WTC11 (cell line): ENCODE data around the gene GSG1L. TPM values are rescaled to one million over a fixed set of nuclear protein-coding genes. Genes with fewer than 3 reads are reported as not detected.

ENCODE experiments used
- ATAC-seq: fragments of 200-7000 bp; cut with Tn5 transposase; 2 replicates; pipeline ENCODE4 v1.10.0; 2021; ENCODE audit warnings: mild to moderate bottlenecking, moderate library complexity
- CTCF ChIA-PET: fragments of 300-600 bp; sonication (Branson Sonifier 250); formaldehyde crosslinking; loops from one replicate; lab custom pipeline; 2021; ENCODE audit warnings: antibody characterized with exemption; lab: Charles Lee
- POLR2A ChIA-PET: fragments of 350-600 bp; sonication (Branson Sonifier 250); formaldehyde crosslinking; loops from one replicate; lab custom pipeline; 2021; ENCODE audit warnings: antibody characterized with exemption; lab: Charles Lee
- DNase-seq: peaks from one replicate; pipeline ENCODE4 v3.0.0; 2021; ENCODE audit warnings: low spot score
- H3K27ac Mint-ChIP-seq: 2 replicates; pipeline ENCODE4 v1.8.0; 2021; ENCODE audit warnings: mixed read lengths
- H3K27me3 Mint-ChIP-seq: 2 replicates; pipeline ENCODE4 v1.8.0; 2021; ENCODE audit warnings: low read depth, mild to moderate bottlenecking, moderate library complexity, mixed read lengths
- H3K36me3 Mint-ChIP-seq: 2 replicates; pipeline ENCODE4 v1.8.0; 2021; ENCODE audit warnings: mixed read lengths
- H3K4me1 Mint-ChIP-seq: 2 replicates; pipeline ENCODE4 v1.8.0; 2022; ENCODE audit warnings: mixed read lengths
- H3K4me3 Mint-ChIP-seq: 2 replicates; pipeline ENCODE4 v1.8.0; 2021; ENCODE audit warnings: mild to moderate bottlenecking, moderate library complexity, mixed read lengths
- H3K9me3 Mint-ChIP-seq: 2 replicates; pipeline ENCODE4 v1.8.0; 2021; ENCODE audit warnings: mixed read lengths
- ELF4 ChIP-seq: sonication (generic); formaldehyde crosslinking; IDR thresholded peaks from 2 replicates; pipeline ENCODE4 v1.8.1; 2022; ENCODE audit warnings: low read depth, mild to moderate bottlenecking, moderate library complexity, missing genetic modification reagents
- EMX1 ChIP-seq: fragments of 250-450 bp; sonication (Bioruptor Pico); IDR thresholded peaks from 2 replicates; pipeline ENCODE4 v1.8.0; 2021; ENCODE audit warnings: mild to moderate bottlenecking
- MXD4 ChIP-seq: fragments of 250-450 bp; sonication (Bioruptor Pico); IDR thresholded peaks from 2 replicates; pipeline ENCODE4 v1.8.0; 2021; ENCODE audit warnings: mild to moderate bottlenecking, moderate library complexity, borderline replicate concordance
- NFYB ChIP-seq: sonication (generic); formaldehyde crosslinking; conservative IDR thresholded peaks from 2 replicates; pipeline ENCODE4 v1.8.0; 2022; ENCODE audit warnings: low read depth, missing genetic modification reagents
- NR2C2 ChIP-seq: sonication (generic); formaldehyde crosslinking; IDR thresholded peaks from 2 replicates; pipeline ENCODE4 v1.8.0; 2022; ENCODE audit warnings: mild to moderate bottlenecking, missing genetic modification reagents
- SMAD4 ChIP-seq: sonication (generic); formaldehyde crosslinking; IDR thresholded peaks from 2 replicates; pipeline ENCODE4 v1.8.0; 2022; ENCODE audit warnings: mild to moderate bottlenecking, missing genetic modification reagents
- ZNF317 ChIP-seq: sonication (generic); formaldehyde crosslinking; IDR thresholded peaks from 2 replicates; pipeline ENCODE4 v1.8.1; 2023; ENCODE audit warnings: low read depth, mild to moderate bottlenecking, moderate library complexity, missing genetic modification reagents, borderline replicate concordance
- ZNF416 ChIP-seq: fragments of 250-450 bp; sonication (Bioruptor Pico); IDR thresholded peaks from 2 replicates; pipeline ENCODE4 v1.9.0; 2021; ENCODE audit warnings: mild to moderate bottlenecking, inconsistent platforms
- ZNF423 ChIP-seq: fragments of 250-450 bp; sonication (Bioruptor Pico); IDR thresholded peaks from 2 replicates; pipeline ENCODE4 v2.1.2; 2022; ENCODE audit warnings: mild to moderate bottlenecking, moderate library complexity
- total RNA-seq: library from RNA; stranded (reverse); gene quantifications from 3 replicates; pipeline ENCODE4 v1.2.3, GENCODE V29; 2021
- TF ChIP-seq, protein P1 (sequence below): sonication (generic); formaldehyde crosslinking; IDR thresholded peaks from 2 replicates; pipeline ENCODE4 v1.8.0; 2022; ENCODE audit warnings: missing genetic modification reagents
- TF ChIP-seq, protein P2 (sequence below): sonication (generic); formaldehyde crosslinking; IDR thresholded peaks from 2 replicates; pipeline ENCODE4 v1.8.1; 2023; ENCODE audit warnings: mild to moderate bottlenecking, missing genetic modification reagents
- TF ChIP-seq, protein P3 (sequence below): sonication (generic); formaldehyde crosslinking; IDR thresholded peaks from 2 replicates; pipeline ENCODE4 v1.8.1; 2022; ENCODE audit warnings: mild to moderate bottlenecking, missing genetic modification reagents, moderate library complexity, borderline replicate concordance
- TF ChIP-seq, protein P4 (sequence below): fragments of 200-600 bp; IDR thresholded peaks from 2 replicates; pipeline ENCODE4 v1.8.0; 2022; ENCODE audit warnings: antibody characterized with exemption
- TF ChIP-seq, protein P5 (sequence below): sonication (generic); formaldehyde crosslinking; IDR thresholded peaks from 2 replicates; pipeline ENCODE4 v1.8.1; 2023; ENCODE audit warnings: mild to moderate bottlenecking, missing genetic modification reagents, moderate library complexity
- TF ChIP-seq, protein P6 (sequence below): sonication (generic); formaldehyde crosslinking; IDR thresholded peaks from 2 replicates; pipeline ENCODE4 v1.8.1; 2023; ENCODE audit warnings: mild to moderate bottlenecking, missing genetic modification reagents
- TF ChIP-seq, protein P7 (sequence below): sonication (generic); formaldehyde crosslinking; IDR thresholded peaks from 2 replicates; pipeline ENCODE4 v1.8.0; 2023; ENCODE audit warnings: missing genetic modification reagents, mild to moderate bottlenecking, borderline replicate concordance
- TF ChIP-seq, protein P8 (sequence below): sonication (generic); formaldehyde crosslinking; IDR thresholded peaks from 2 replicates; pipeline ENCODE4 v1.8.1; 2022; ENCODE audit warnings: missing genetic modification reagents, borderline replicate concordance

GSG1L gene
- total RNA-seq, 1 experiment from 2014 or later: 0.28 TPM

DNA sequence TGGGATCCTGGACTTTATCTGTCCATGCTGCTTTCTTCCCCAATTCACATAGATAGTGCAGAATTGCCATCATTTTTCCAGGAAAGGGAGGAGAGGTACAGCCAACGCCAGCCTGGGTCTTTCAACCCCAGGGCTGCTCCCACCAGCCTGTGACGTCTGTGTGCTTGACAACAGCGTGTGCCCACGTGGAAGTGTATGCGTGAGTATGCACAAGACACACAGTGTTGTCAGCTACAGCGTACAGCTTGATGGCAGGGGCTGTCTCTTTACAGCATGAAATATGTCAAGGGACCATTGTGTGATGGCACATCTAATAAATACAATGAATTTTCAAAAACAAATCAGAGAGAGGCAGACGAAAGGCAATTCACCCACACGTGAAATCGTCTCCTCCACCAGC, 62.3 kb downstream of the GSG1L start (continued):
- TF ChIP-seq, protein P1, sequence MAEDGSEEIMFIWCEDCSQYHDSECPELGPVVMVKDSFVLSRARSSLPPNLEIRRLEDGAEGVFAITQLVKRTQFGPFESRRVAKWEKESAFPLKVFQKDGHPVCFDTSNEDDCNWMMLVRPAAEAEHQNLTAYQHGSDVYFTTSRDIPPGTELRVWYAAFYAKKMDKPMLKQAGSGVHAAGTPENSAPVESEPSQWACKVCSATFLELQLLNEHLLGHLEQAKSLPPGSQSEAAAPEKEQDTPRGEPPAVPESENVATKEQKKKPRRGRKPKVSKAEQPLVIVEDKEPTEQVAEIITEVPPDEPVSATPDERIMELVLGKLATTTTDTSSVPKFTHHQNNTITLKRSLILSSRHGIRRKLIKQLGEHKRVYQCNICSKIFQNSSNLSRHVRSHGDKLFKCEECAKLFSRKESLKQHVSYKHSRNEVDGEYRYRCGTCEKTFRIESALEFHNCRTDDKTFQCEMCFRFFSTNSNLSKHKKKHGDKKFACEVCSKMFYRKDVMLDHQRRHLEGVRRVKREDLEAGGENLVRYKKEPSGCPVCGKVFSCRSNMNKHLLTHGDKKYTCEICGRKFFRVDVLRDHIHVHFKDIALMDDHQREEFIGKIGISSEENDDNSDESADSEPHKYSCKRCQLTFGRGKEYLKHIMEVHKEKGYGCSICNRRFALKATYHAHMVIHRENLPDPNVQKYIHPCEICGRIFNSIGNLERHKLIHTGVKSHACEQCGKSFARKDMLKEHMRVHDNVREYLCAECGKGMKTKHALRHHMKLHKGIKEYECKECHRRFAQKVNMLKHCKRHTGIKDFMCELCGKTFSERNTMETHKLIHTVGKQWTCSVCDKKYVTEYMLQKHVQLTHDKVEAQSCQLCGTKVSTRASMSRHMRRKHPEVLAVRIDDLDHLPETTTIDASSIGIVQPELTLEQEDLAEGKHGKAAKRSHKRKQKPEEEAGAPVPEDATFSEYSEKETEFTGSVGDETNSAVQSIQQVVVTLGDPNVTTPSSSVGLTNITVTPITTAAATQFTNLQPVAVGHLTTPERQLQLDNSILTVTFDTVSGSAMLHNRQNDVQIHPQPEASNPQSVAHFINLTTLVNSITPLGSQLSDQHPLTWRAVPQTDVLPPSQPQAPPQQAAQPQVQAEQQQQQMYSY (CRISPR knock-in tag): no peak

DNA sequence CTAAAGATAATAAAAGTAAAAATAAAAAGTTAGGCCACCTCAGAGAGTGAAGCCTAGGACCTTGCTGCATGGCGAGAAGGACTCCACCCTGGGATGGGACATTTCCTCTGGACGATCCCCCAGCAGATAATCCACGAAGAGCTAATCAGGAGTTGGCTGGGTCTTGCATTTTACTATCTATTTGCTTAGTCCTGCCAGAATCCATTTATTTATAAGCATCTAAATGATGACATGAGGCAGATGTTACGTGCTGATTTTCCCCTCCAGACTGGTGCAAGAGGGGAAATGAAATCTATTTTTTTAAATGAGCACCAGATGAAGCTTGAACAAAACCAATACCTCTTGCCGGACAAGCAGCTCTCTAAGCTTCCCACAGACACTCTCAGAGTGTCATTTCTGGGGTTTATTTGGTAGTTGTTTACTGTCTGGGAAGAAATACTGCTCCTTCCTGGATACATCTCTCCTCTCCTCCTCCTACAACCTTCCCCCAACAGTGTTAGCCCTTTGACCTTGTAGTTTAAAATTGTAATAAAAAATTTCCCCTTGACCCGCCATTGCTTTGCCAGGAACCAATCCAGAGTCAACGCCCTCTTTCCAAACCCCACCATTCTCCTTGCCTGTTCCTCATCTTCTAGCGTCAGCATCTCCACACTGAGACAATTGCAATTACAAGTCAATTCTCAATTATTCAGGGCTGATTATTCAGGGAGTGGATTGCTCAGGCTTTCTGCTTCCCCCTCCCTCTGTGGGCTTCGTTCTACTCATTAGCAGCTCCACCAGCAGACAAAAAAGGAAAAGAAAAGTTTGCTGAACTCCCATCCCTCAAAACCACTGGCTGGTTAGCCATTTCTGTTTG, 63.0 kb downstream of the GSG1L start:
- H3K27ac Mint-ChIP-seq: no peak overlapping the region
- H3K4me1 Mint-ChIP-seq: no peaks in the 10 kb centered on the region
- no peaks in the 10 kb centered on the region; the same call in 1 of the 2 replicates for H3K27me3 Mint-ChIP-seq
- H3K9me3 Mint-ChIP-seq: peaks cover 7% of the 10 kb centered on the region
- ATAC-seq: no peak
- CTCF ChIA-PET: interaction anchor here (1.8 kb wide), 1 partner anchor 70 kb away, joined by 5 read pairs; no protein-coding TSS in a partner anchor
- no peaks in the 10 kb centered on the region for H3K36me3 Mint-ChIP-seq
- no peak overlapping the region for H3K4me3 Mint-ChIP-seq
- DNase-seq: no peak
- POLR2A ChIA-PET: no interaction called here
- TF ChIP-seq NFYB (CRISPR knock-in tag): no peak
- TF ChIP-seq, protein P2, sequence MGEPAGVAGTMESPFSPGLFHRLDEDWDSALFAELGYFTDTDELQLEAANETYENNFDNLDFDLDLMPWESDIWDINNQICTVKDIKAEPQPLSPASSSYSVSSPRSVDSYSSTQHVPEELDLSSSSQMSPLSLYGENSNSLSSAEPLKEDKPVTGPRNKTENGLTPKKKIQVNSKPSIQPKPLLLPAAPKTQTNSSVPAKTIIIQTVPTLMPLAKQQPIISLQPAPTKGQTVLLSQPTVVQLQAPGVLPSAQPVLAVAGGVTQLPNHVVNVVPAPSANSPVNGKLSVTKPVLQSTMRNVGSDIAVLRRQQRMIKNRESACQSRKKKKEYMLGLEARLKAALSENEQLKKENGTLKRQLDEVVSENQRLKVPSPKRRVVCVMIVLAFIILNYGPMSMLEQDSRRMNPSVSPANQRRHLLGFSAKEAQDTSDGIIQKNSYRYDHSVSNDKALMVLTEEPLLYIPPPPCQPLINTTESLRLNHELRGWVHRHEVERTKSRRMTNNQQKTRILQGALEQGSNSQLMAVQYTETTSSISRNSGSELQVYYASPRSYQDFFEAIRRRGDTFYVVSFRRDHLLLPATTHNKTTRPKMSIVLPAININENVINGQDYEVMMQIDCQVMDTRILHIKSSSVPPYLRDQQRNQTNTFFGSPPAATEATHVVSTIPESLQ (CRISPR knock-in tag): no peak
- no peak for TF ChIP-seq NR2C2 (CRISPR knock-in tag)
- TF ChIP-seq EMX1: no peak
- TF ChIP-seq, protein P3, sequence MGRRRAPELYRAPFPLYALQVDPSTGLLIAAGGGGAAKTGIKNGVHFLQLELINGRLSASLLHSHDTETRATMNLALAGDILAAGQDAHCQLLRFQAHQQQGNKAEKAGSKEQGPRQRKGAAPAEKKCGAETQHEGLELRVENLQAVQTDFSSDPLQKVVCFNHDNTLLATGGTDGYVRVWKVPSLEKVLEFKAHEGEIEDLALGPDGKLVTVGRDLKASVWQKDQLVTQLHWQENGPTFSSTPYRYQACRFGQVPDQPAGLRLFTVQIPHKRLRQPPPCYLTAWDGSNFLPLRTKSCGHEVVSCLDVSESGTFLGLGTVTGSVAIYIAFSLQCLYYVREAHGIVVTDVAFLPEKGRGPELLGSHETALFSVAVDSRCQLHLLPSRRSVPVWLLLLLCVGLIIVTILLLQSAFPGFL (CRISPR knock-in tag): no peak
- no peak for TF ChIP-seq ELF4 (CRISPR knock-in tag)
- TF ChIP-seq, protein P4, sequence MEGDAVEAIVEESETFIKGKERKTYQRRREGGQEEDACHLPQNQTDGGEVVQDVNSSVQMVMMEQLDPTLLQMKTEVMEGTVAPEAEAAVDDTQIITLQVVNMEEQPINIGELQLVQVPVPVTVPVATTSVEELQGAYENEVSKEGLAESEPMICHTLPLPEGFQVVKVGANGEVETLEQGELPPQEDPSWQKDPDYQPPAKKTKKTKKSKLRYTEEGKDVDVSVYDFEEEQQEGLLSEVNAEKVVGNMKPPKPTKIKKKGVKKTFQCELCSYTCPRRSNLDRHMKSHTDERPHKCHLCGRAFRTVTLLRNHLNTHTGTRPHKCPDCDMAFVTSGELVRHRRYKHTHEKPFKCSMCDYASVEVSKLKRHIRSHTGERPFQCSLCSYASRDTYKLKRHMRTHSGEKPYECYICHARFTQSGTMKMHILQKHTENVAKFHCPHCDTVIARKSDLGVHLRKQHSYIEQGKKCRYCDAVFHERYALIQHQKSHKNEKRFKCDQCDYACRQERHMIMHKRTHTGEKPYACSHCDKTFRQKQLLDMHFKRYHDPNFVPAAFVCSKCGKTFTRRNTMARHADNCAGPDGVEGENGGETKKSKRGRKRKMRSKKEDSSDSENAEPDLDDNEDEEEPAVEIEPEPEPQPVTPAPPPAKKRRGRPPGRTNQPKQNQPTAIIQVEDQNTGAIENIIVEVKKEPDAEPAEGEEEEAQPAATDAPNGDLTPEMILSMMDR: no peak
- TF ChIP-seq, protein P5, sequence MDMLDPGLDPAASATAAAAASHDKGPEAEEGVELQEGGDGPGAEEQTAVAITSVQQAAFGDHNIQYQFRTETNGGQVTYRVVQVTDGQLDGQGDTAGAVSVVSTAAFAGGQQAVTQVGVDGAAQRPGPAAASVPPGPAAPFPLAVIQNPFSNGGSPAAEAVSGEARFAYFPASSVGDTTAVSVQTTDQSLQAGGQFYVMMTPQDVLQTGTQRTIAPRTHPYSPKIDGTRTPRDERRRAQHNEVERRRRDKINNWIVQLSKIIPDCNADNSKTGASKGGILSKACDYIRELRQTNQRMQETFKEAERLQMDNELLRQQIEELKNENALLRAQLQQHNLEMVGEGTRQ (CRISPR knock-in tag): no peak
- TF ChIP-seq MXD4 (CRISPR knock-in tag): no peak
- no peak for TF ChIP-seq ZNF317 (CRISPR knock-in tag)
- TF ChIP-seq, protein P6, sequence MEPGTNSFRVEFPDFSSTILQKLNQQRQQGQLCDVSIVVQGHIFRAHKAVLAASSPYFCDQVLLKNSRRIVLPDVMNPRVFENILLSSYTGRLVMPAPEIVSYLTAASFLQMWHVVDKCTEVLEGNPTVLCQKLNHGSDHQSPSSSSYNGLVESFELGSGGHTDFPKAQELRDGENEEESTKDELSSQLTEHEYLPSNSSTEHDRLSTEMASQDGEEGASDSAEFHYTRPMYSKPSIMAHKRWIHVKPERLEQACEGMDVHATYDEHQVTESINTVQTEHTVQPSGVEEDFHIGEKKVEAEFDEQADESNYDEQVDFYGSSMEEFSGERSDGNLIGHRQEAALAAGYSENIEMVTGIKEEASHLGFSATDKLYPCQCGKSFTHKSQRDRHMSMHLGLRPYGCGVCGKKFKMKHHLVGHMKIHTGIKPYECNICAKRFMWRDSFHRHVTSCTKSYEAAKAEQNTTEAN: no peak
- no peak for TF ChIP-seq ZNF423 (CRISPR knock-in tag)
- TF ChIP-seq, protein P7, sequence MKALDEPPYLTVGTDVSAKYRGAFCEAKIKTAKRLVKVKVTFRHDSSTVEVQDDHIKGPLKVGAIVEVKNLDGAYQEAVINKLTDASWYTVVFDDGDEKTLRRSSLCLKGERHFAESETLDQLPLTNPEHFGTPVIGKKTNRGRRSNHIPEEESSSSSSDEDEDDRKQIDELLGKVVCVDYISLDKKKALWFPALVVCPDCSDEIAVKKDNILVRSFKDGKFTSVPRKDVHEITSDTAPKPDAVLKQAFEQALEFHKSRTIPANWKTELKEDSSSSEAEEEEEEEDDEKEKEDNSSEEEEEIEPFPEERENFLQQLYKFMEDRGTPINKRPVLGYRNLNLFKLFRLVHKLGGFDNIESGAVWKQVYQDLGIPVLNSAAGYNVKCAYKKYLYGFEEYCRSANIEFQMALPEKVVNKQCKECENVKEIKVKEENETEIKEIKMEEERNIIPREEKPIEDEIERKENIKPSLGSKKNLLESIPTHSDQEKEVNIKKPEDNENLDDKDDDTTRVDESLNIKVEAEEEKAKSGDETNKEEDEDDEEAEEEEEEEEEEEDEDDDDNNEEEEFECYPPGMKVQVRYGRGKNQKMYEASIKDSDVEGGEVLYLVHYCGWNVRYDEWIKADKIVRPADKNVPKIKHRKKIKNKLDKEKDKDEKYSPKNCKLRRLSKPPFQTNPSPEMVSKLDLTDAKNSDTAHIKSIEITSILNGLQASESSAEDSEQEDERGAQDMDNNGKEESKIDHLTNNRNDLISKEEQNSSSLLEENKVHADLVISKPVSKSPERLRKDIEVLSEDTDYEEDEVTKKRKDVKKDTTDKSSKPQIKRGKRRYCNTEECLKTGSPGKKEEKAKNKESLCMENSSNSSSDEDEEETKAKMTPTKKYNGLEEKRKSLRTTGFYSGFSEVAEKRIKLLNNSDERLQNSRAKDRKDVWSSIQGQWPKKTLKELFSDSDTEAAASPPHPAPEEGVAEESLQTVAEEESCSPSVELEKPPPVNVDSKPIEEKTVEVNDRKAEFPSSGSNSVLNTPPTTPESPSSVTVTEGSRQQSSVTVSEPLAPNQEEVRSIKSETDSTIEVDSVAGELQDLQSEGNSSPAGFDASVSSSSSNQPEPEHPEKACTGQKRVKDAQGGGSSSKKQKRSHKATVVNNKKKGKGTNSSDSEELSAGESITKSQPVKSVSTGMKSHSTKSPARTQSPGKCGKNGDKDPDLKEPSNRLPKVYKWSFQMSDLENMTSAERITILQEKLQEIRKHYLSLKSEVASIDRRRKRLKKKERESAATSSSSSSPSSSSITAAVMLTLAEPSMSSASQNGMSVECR (CRISPR knock-in tag): no peak
- TF ChIP-seq, protein P8, sequence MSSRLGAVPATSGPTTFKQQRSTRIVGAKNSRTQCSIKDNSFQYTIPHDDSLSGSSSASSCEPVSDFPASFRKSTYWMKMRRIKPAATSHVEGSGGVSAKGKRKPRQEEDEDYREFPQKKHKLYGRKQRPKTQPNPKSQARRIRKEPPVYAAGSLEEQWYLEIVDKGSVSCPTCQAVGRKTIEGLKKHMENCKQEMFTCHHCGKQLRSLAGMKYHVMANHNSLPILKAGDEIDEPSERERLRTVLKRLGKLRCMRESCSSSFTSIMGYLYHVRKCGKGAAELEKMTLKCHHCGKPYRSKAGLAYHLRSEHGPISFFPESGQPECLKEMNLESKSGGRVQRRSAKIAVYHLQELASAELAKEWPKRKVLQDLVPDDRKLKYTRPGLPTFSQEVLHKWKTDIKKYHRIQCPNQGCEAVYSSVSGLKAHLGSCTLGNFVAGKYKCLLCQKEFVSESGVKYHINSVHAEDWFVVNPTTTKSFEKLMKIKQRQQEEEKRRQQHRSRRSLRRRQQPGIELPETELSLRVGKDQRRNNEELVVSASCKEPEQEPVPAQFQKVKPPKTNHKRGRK (CRISPR knock-in tag): no peak
- no peak for TF ChIP-seq ZNF416 (CRISPR knock-in tag)
- TF ChIP-seq SMAD4 (CRISPR knock-in tag): no peak
